ENCODE measurements around the gene MMAA. TPM values are rescaled to one million over a fixed set of nuclear protein-coding genes. Genes with fewer than 3 reads are reported as not detected.

Gene MMAA
- total and polyA plus RNA-seq, 2 experiments from 2014 or later, result 4.9 to 5.9 TPM

DNA sequence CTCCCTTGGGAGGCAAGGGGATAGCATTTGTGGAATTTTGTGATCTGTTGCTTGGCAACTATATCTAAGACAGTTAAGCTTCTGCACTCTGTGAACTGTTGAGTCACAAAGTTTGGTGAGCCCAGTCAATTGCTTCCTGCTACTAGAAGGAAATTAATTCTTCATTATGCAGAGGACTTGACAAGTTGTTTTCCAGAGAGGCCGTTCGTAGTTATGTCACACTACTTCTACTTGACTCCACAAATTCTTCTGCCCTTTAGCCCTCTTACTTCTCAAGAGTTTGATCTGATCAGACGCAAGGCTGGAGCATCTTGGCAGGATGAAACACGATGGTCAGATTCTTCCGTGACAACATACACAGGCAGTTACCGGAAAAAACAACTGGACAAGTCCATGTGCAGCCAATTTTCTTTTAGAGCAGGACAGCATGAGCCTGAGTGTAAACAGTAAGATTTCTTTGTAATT is 60.8 kb downstream of the MMAA start, which contains the start of gene C4orf51:
Gene C4orf51, plus strand, starts transcription at position 156 of the 465 bp plus-strand sequence. Its CDS starts 58 bp downstream, at position 214.
- no peaks in the 10 kb centered on the region for H3K79me2 ChIP-seq (replicated peaks; ENCODE audit: insufficient read depth)
- ATAC-seq, result no peak
- no peak within 1 kb of the TSS for H3K4me2 ChIP-seq
- no peak for DNase-seq (ENCODE audit: low spot score)
- no peaks in the 10 kb centered on the region for H3K27me3 ChIP-seq (ENCODE audit: insufficient read depth)
- Mint-ChIP-seq H3K9me3 (peaks cover 27% of the 10 kb centered on the region), H3K27me3 (ENCODE audit: insufficient read depth, low read depth, poor library complexity) (peaks cover 4% of the 10 kb centered on the region), H3K4me1 (peaks cover 4% of the 10 kb centered on the region; the same call in 2 of the 3 replicates), H3K27ac (no peak within 1 kb of the TSS), H3K4me3 (no peak within 1 kb of the TSS), H3K36me3 (ENCODE audit: low read depth) (peaks cover 16% of the 10 kb centered on the region; the same call in 2 of the 3 replicates)
- no peak for TF ChIP-seq EZH2phosphoT487 (IDR thresholded peaks at IDR 0.05; ENCODE audit: unreplicated experiment)
- no peak for TF ChIP-seq EZH2 (IDR thresholded peaks at IDR 0.05; ENCODE audit: low read depth, unreplicated experiment)
- no peak for TF ChIP-seq CREB1 (CRISPR knock-in tag; IDR thresholded peaks at IDR 0.05; ENCODE audit: low read depth)
- no peak for TF ChIP-seq ETS1 (IDR thresholded peaks at IDR 0.05)
- H4K20me1 ChIP-seq (replicated peaks; ENCODE audit: insufficient read depth), result no peaks in the 10 kb centered on the region
- H3F3A ChIP-seq (replicated peaks; ENCODE audit: low read depth), result no peaks in the 10 kb centered on the region
- H2AFZ ChIP-seq, result peak within 1 kb of the TSS; percentile 24; the same call in 1 of the 2 replicates
- no peaks in the 10 kb centered on the region for H3K9me2 ChIP-seq (ENCODE audit: insufficient read depth)
- no peaks in the 10 kb centered on the region for H3K36me3 ChIP-seq (ENCODE audit: insufficient read depth)
- H3K4me1 ChIP-seq (ENCODE audit: insufficient read depth), result no peaks in the 10 kb centered on the region
- H3K27ac ChIP-seq (ENCODE audit: low read depth), result no peak within 1 kb of the TSS
- no peak within 1 kb of the TSS for H3K4me3 ChIP-seq

DNA sequence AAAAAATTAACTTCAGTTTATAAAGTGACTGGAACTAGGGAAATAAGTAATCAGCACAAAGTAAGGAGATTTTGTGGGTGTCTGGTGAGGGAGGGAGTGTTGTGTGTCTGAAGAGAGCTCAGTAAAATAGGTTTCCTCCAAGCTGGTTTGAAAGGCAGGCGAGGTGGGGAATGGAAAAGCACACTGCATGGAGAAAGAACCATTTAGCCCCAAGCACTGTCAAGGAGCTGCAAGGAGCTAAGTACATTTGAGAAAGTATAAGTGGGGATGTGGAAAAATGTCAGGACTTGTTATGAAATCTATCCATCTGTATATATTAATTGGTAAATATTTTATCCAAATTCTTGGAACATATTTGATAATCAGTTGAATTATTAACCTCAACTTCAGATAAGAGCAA is 61.7 kb downstream of the MMAA start:
- Histone ChIP-seq H3F3A (replicated peaks; ENCODE audit: low read depth) (no peaks in the 10 kb centered on the region), H2AFZ (no peak overlapping the region; the same call in 1 of the 2 replicates), H3K4me2 (no peak overlapping the region), H3K9me2 (ENCODE audit: insufficient read depth) (no peaks in the 10 kb centered on the region), H3K79me2 (replicated peaks; ENCODE audit: insufficient read depth) (no peaks in the 10 kb centered on the region), H3K27ac (ENCODE audit: low read depth) (no peak overlapping the region), H3K27me3 (ENCODE audit: insufficient read depth) (no peaks in the 10 kb centered on the region), H4K20me1 (replicated peaks; ENCODE audit: insufficient read depth) (no peaks in the 10 kb centered on the region), H3K4me1 (ENCODE audit: insufficient read depth) (no peaks in the 10 kb centered on the region), H3K4me3 (no peak overlapping the region), H3K36me3 (ENCODE audit: insufficient read depth) (no peaks in the 10 kb centered on the region)
- DNase-seq (ENCODE audit: low spot score) (no peak), ATAC-seq (no peak)
- Mint-ChIP-seq H3K4me1 (peaks cover 4% of the 10 kb centered on the region; the same call in 2 of the 3 replicates), H3K4me3 (no peak overlapping the region), H3K9me3 (peaks cover 33% of the 10 kb centered on the region), H3K27ac (no peak overlapping the region), H3K36me3 (ENCODE audit: low read depth) (peaks cover 21% of the 10 kb centered on the region; the same call in 2 of the 3 replicates), H3K27me3 (ENCODE audit: insufficient read depth, low read depth, poor library complexity) (peaks cover 4% of the 10 kb centered on the region)
- TF ChIP-seq JUNB (IDR thresholded peaks at IDR 0.05; ENCODE audit: unreplicated experiment) (no peak), ETS1 (IDR thresholded peaks at IDR 0.05) (no peak), CREB1 (CRISPR knock-in tag; IDR thresholded peaks at IDR 0.05; ENCODE audit: low read depth) (no peak)
- TF ChIP-seq, protein P1, sequence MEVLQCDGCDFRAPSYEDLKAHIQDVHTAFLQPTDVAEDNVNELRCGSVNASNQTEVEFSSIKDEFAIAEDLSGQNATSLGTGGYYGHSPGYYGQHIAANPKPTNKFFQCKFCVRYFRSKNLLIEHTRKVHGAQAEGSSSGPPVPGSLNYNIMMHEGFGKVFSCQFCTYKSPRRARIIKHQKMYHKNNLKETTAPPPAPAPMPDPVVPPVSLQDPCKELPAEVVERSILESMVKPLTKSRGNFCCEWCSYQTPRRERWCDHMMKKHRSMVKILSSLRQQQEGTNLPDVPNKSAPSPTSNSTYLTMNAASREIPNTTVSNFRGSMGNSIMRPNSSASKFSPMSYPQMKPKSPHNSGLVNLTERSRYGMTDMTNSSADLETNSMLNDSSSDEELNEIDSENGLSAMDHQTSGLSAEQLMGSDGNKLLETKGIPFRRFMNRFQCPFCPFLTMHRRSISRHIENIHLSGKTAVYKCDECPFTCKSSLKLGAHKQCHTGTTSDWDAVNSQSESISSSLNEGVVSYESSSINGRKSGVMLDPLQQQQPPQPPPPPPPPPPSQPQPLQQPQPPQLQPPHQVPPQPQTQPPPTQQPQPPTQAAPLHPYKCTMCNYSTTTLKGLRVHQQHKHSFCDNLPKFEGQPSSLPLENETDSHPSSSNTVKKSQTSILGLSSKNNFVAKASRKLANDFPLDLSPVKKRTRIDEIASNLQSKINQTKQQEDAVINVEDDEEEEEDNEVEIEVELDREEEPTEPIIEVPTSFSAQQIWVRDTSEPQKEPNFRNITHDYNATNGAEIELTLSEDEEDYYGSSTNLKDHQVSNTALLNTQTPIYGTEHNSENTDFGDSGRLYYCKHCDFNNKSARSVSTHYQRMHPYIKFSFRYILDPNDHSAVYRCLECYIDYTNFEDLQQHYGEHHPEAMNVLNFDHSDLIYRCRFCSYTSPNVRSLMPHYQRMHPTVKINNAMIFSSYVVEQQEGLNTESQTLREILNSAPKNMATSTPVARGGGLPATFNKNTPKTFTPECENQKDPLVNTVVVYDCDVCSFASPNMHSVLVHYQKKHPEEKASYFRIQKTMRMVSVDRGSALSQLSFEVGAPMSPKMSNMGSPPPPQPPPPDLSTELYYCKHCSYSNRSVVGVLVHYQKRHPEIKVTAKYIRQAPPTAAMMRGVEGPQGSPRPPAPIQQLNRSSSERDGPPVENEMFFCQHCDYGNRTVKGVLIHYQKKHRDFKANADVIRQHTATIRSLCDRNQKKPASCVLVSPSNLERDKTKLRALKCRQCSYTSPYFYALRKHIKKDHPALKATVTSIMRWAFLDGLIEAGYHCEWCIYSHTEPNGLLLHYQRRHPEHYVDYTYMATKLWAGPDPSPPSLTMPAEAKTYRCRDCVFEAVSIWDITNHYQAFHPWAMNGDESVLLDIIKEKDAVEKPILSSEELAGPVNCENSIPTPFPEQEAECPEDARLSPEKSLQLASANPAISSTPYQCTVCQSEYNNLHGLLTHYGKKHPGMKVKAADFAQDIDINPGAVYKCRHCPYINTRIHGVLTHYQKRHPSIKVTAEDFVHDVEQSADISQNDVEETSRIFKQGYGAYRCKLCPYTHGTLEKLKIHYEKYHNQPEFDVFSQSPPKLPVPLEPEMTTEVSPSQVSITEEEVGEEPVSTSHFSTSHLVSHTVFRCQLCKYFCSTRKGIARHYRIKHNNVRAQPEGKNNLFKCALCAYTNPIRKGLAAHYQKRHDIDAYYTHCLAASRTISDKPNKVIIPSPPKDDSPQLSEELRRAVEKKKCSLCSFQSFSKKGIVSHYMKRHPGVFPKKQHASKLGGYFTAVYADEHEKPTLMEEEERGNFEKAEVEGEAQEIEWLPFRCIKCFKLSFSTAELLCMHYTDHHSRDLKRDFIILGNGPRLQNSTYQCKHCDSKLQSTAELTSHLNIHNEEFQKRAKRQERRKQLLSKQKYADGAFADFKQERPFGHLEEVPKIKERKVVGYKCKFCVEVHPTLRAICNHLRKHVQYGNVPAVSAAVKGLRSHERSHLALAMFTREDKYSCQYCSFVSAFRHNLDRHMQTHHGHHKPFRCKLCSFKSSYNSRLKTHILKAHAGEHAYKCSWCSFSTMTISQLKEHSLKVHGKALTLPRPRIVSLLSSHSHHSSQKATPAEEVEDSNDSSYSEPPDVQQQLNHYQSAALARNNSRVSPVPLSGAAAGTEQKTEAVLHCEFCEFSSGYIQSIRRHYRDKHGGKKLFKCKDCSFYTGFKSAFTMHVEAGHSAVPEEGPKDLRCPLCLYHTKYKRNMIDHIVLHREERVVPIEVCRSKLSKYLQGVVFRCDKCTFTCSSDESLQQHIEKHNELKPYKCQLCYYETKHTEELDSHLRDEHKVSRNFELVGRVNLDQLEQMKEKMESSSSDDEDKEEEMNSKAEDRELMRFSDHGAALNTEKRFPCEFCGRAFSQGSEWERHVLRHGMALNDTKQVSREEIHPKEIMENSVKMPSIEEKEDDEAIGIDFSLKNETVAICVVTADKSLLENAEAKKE (CRISPR knock-in tag; IDR thresholded peaks at IDR 0.05), result no peak

All from GM23338 (cell line).